GM12878 (cell line): ENCODE measurements around the gene SLC35F3. TPM values are rescaled to one million over a fixed set of nuclear protein-coding genes. Genes with fewer than 3 reads are reported as not detected.
"Not testable (repeated sequence)": the region's sequence is repeated elsewhere in the genome, so short reads cannot be mapped to it uniquely, and the experiment has no call there.

Experiments used
- ATAC-seq: fragments of 200-7000 bp; cut with Tn5 transposase; 3 replicates; pipeline ENCODE4 v1.9.1; 2020; ENCODE audit warnings: mild to moderate bottlenecking, moderate library complexity
- BruUV-seq: library from RNA; stranded (reverse); fragments of 400-500 nt; replicated peaks from 2 replicates; lab custom pipeline; 2021; lab: Mats Ljungman, UMichigan
- CTCF ChIA-PET: fragments of 300-600 bp; sonication (Branson Sonifier 250); formaldehyde crosslinking; extraction: SDS; loops from one replicate; lab custom pipeline; 2021; ENCODE audit warnings: inconsistent platforms; lab: Yijun Ruan, JAX
- POLR2A ChIA-PET: fragments of 350-600 bp; formaldehyde crosslinking; extraction: SDS; loops from one replicate; lab custom pipeline; 2021; ENCODE audit warnings: inconsistent platforms; lab: Charles Lee
- RAD21 ChIA-PET: fragments of 300-600 bp; sonication (Branson Sonifier 250); formaldehyde crosslinking; loops from one replicate; lab custom pipeline; 2023; ENCODE audit warnings: antibody characterized with exemption; ENCODE audit not compliant: unreplicated experiment; lab: Charles Lee
- SMC1A ChIA-PET: fragments of 300-600 bp; sonication (Branson Sonifier 250); formaldehyde crosslinking; loops from one replicate; lab custom pipeline; 2023; ENCODE audit not compliant: unreplicated experiment, uncharacterized antibody; lab: Charles Lee
- DNase-seq: peaks from one replicate; pipeline ENCODE4 v3.0.0-alpha.2; 2011; ENCODE audit warnings: low read depth, low spot score
- FAIRE-seq: peaks from 3 replicates; lab custom pipeline; 2011; peaks lifted over from hg19 to GRCh38; lab: Jason Lieb, UNC
- H2AFZ ChIP-seq: 2 replicates; pipeline ENCODE4 v1.6.0; 2011; ENCODE audit warnings: low read depth, low read length, control low read depth; ENCODE audit not compliant: control insufficient read depth
- H3K27ac ChIP-seq: 2 replicates; pipeline ENCODE4 v1.5.1; 2011; ENCODE audit warnings: control low read depth; ENCODE audit not compliant: control insufficient read depth, insufficient read depth
- H3K27me3 ChIP-seq, 2 experiments: replicated peaks in 1 of 2; 2 replicates each; pipeline versions ENCODE4 v1.6.0 to v1.6.1; 2011; ENCODE audit warnings: low read length in 1 of 2; ENCODE audit not compliant: control insufficient read depth in 2 of 2, insufficient read depth in 2 of 2
- H3K36me3 ChIP-seq, 2 experiments: 2 replicates each; pipeline ENCODE4 v1.5.1; 2011; ENCODE audit warnings: low read length in 1 of 2; ENCODE audit not compliant: control insufficient read depth in 2 of 2, insufficient read depth in 2 of 2
- H3K4me1 ChIP-seq: 2 replicates; pipeline ENCODE4 v1.6.1; 2011; ENCODE audit warnings: mild to moderate bottlenecking, low read length, moderate library complexity, mixed read lengths; ENCODE audit not compliant: control insufficient read depth, insufficient read depth
- H3K4me2 ChIP-seq: 2 replicates; pipeline ENCODE4 v1.6.0; 2011; ENCODE audit warnings: control low read depth; ENCODE audit not compliant: control insufficient read depth, insufficient read depth
- H3K4me3 ChIP-seq: fragments of 200-600 bp; sonication (generic); 2 replicates; pipeline ENCODE4 v1.5.1; 2016
- H3K79me2 ChIP-seq: 2 replicates; pipeline ENCODE4 v1.6.0; 2011; ENCODE audit warnings: low read length; ENCODE audit not compliant: control insufficient read depth, insufficient read depth
- H3K9ac ChIP-seq: 2 replicates; pipeline ENCODE4 v1.8.0; 2011; ENCODE audit warnings: low read length, control low read depth, mixed read lengths; ENCODE audit not compliant: control insufficient read depth, insufficient read depth
- H3K9me3 ChIP-seq: replicated peaks from 3 replicates; pipeline ENCODE4 v1.5.1; 2011; ENCODE audit warnings: mild to moderate bottlenecking, low read length; ENCODE audit not compliant: control insufficient read depth, insufficient read depth
- H4K20me1 ChIP-seq: 2 replicates; pipeline ENCODE4 v1.6.0; 2011; ENCODE audit not compliant: control insufficient read depth, insufficient read depth
- ASH2L ChIP-seq: fragments of 300-600, 200-600 bp; sonication (generic); IDR thresholded peaks from 2 replicates; pipeline ENCODE4 v1.6.1; 2017; ENCODE audit warnings: low read depth, mild to moderate bottlenecking, borderline replicate concordance
- BACH1 ChIP-seq: fragments of 450-650 bp; IDR thresholded peaks from 2 replicates; pipeline ENCODE4 v1.6.1; 2017; ENCODE audit warnings: mild to moderate bottlenecking, borderline replicate concordance
- BMI1 ChIP-seq: fragments of 450-650 bp; IDR thresholded peaks from 2 replicates; pipeline ENCODE4 v1.6.1; 2016; ENCODE audit warnings: mild to moderate bottlenecking, moderate library complexity, borderline replicate concordance
- CBFB ChIP-seq: IDR thresholded peaks from 2 replicates; pipeline ENCODE4 v1.6.1; 2016; ENCODE audit warnings: antibody characterized with exemption, low read depth
- CHD4 ChIP-seq: fragments of 200-600 bp; sonication (generic); IDR thresholded peaks from 2 replicates; pipeline ENCODE4 v1.6.1; 2016; ENCODE audit warnings: mild to moderate bottlenecking
- DPF2 ChIP-seq: fragments of 450-650 bp; IDR thresholded peaks from 2 replicates; pipeline ENCODE4 v1.6.1; 2017; ENCODE audit warnings: mild to moderate bottlenecking
- ESRRA ChIP-seq: IDR thresholded peaks from 2 replicates; pipeline ENCODE4 v1.6.1; 2012; ENCODE audit warnings: mild to moderate bottlenecking, low read length, improper control_type of control experiment
- MEF2A ChIP-seq: IDR thresholded peaks from 2 replicates; pipeline ENCODE4 v1.6.1; 2011; ENCODE audit warnings: low read depth, mild to moderate bottlenecking, low read length, moderate library complexity; ENCODE audit not compliant: insufficient read depth
- RELA ChIP-seq: fragments of 450-650 bp; IDR thresholded peaks from 2 replicates; pipeline ENCODE4 v1.8.0; 2014; ENCODE audit warnings: borderline replicate concordance; ENCODE audit not compliant: partially characterized antibody
- TBL1XR1 ChIP-seq: IDR thresholded peaks from 2 replicates; pipeline ENCODE4 v1.6.1; 2012; ENCODE audit warnings: low read depth, low read length, improper control_type of control experiment
- USF2 ChIP-seq: IDR thresholded peaks from 2 replicates; pipeline ENCODE4 v1.6.1; 2011; ENCODE audit warnings: low read depth, low read length, improper control_type of control experiment, borderline replicate concordance
- ZBTB11 ChIP-seq: fragments of 450-650 bp; formaldehyde crosslinking; IDR thresholded peaks from 2 replicates; pipeline ENCODE4 v1.5.0; 2022; ENCODE audit warnings: mild to moderate bottlenecking, missing genetic modification characterization
- ZNF217 ChIP-seq: fragments of 450-650 bp; IDR thresholded peaks from 2 replicates; pipeline ENCODE4 v1.6.1; 2017; ENCODE audit warnings: antibody characterized with exemption, mild to moderate bottlenecking
- ZNF622 ChIP-seq: fragments of 450-650 bp; IDR thresholded peaks from 2 replicates; pipeline ENCODE4 v1.6.1; 2017; ENCODE audit warnings: mild to moderate bottlenecking, inconsistent platforms
- WGBS: methylation state at CpG from one replicate; pipeline ENCODE4 v1.1.6; 2016; ENCODE audit warnings: low lambda C conversion rate; ENCODE audit not compliant: insufficient replicate concordance, insufficient coverage; ENCODE audit errors: missing lambda C conversion rate; 5-methylcytosine and 5-hydroxymethylcytosine counted together
- in situ Hi-C: fragments of 300-500 bp; cut with MboI; formaldehyde crosslinking; loops from 9 replicates; pipeline ENCODE4 v1.14.3; 2018; ENCODE audit warnings: mixed read lengths
- intact Hi-C: fragments of 100-400 bp; cut with micrococcal nuclease; formaldehyde crosslinking; loops from one replicate; pipeline ENCODE4 v1.14.2; 2022; ENCODE audit not compliant: unreplicated experiment
- polyA plus RNA-seq, 11 experiments: library from polyadenylated mRNA; depleted of rRNA in 4 of 11; unstranded in 6 of 11; stranded (reverse) in 5 of 11; fragments of >200 nt; fragmentation: Nextera tagmentation in 4 of 11; fragmentation: Illumina TruSeq in 1 of 11; extraction: Ambion mirVana in 4 of 11; extraction: Trizol in 1 of 11; gene quantifications; 1 replicate in 1 of 11; 2 replicates in 10 of 11; pipeline versions ENCODE4 v1.2.1 to v1.2.3, GENCODE V29; 2011 to 2016; ENCODE audit warnings: inconsistent platforms in 2 of 11, missing spikeins in 2 of 11, low read depth in 1 of 11
- total RNA-seq, 4 experiments: library from RNA; depleted of rRNA in 3 of 4; stranded (reverse); fragments of >200 nt in 3 of 4; fragmentation: Illumina TruSeq in 1 of 4; extraction: Trizol in 1 of 4; gene quantifications; 2 replicates each; pipeline versions ENCODE4 v1.2.1 to v1.2.3, GENCODE V29; 2013 to 2021

Gene SLC35F3
- total and polyA plus RNA-seq, 10 of the 15 experiments (the other 5 are each of a cell fraction or from before 2014, with no cell fraction given), result 1.0 to 8.6 (median 5.7) TPM

GRCh38 chr1:234122571-234122970 lies 218.1 kb downstream of the SLC35F3 start:
- H3K4me2 ChIP-seq, H3K79me2 ChIP-seq, POLR2A ChIA-PET, H2AFZ ChIP-seq, RAD21 ChIA-PET, ATAC-seq, intact Hi-C loops, FAIRE-seq, H3K36me3 ChIP-seq, H3K9ac ChIP-seq, H3K27me3 ChIP-seq, H4K20me1 ChIP-seq, H3K4me1 ChIP-seq, BruUV-seq, DNase-seq, H3K27ac ChIP-seq, H3K9me3 ChIP-seq, H3K4me3 ChIP-seq: not testable (repeated sequence)
- in situ Hi-C loops, result loop anchor here (25.0 kb wide), 1 partner anchor 965 kb away; no protein-coding TSS in a partner anchor
- ChIA-PET CTCF (interaction anchor here (3.5 kb wide), 1 partner anchor 8 kb away, joined by 22 read pairs; no protein-coding TSS in a partner anchor), SMC1A (interaction anchor here (1.2 kb wide), 1 partner anchor 204 kb away, joined by 3 read pairs; no protein-coding TSS in a partner anchor)
- 0% methylated on average over 2 of the region's 2 CpGs for WGBS

- CTCF ChIA-PET, result interaction anchor here (0.6 to 4.5 kb wide), 3 partner anchors 9 to 196 kb away, joined by 3 to 48 read pairs (median 22); no protein-coding TSS in a partner anchor
- DNase-seq, result no peak
- POLR2A ChIA-PET, result no interaction called here
- SMC1A ChIA-PET, result interaction anchor here (0.6 to 2.5 kb wide), 8 partner anchors 9 to 203 kb away, joined by 3 to 9 read pairs (median 4); no protein-coding TSS in a partner anchor
- no peak for FAIRE-seq
- no TSS peak for BruUV-seq
- no peak overlapping the region for H2AFZ ChIP-seq
- no peaks in the 10 kb centered on the region for H3K9me3 ChIP-seq
- no peak overlapping the region for H3K4me2 ChIP-seq
- WGBS, result 24% methylated on average over 5 of the region's 5 CpGs
- H3K36me3 ChIP-seq, result no peaks in the 10 kb centered on the region
- H3K4me3 ChIP-seq, result no peak overlapping the region
- no peaks in the 10 kb centered on the region for H3K79me2 ChIP-seq
- H3K9ac ChIP-seq, result no peak overlapping the region
- no peak for ATAC-seq
- in situ Hi-C loops (loop anchor here (25.0 kb wide), 1 partner anchor 963 kb away; no protein-coding TSS in a partner anchor), intact Hi-C loops (loop anchor here (2.0 kb wide), 1 partner anchor 203 kb away; no protein-coding TSS in a partner anchor)
- RAD21 ChIA-PET, result interaction anchor here (1.3 to 2.4 kb wide), 2 partner anchors 9 to 186 kb away, joined by 4 to 7 read pairs; no protein-coding TSS in a partner anchor
- peaks cover 0 to 7% of the 10 kb centered on the region in 2 experiments; a peak in 2 of 4 replicates for H3K27me3 ChIP-seq
- H3K4me1 ChIP-seq, result no peaks in the 10 kb centered on the region
- H3K27ac ChIP-seq, result no peak overlapping the region
- H4K20me1 ChIP-seq, result no peaks in the 10 kb centered on the region
- no peak for TF ChIP-seq TBL1XR1
- TF ChIP-seq DPF2, result no peak
- no peak for TF ChIP-seq MEF2A
- TF ChIP-seq ZNF217, result no peak
- no peak for TF ChIP-seq ASH2L
- no peak for TF ChIP-seq BACH1
- TF ChIP-seq ESRRA, result no peak
- no peak for TF ChIP-seq RELA
- no peak for TF ChIP-seq BMI1
- no peak for TF ChIP-seq ZNF622
- TF ChIP-seq ZBTB11 (CRISPR knock-in tag), result no peak
- TF ChIP-seq USF2, result no peak
- TF ChIP-seq CBFB, result no peak
- TF ChIP-seq CHD4, result no peak
Measured at GRCh38 chr1:234123867-234124266, 219.4 kb downstream of the SLC35F3 start.
